BLaER1 treated with 17β-estradiol and CSF1 and Interleukin-3, amounts not matched to agents 10 nM and 100 nM (cell line): ENCODE measurements around the gene POGK.
"Not testable (repeated sequence)": the region's sequence is repeated elsewhere in the genome, so short reads cannot be mapped to it uniquely, and the experiment has no call there.

Experiments
- H3K27ac ChIP-seq, 11 experiments: shearing (Covaris generic); formaldehyde crosslinking; 2 replicates each; pipeline ENCODE4 v1.8.1; 2022
- H3K27me3 ChIP-seq, 11 experiments: shearing (Covaris generic); formaldehyde crosslinking; 2 replicates each; pipeline ENCODE4 v1.8.1; 2022
- H3K36me3 ChIP-seq, 11 experiments: shearing (Covaris generic); formaldehyde crosslinking; 2 replicates each; pipeline ENCODE4 v1.8.1; 2022
- H3K4me1 ChIP-seq, 10 experiments: shearing (Covaris generic); formaldehyde crosslinking; 2 replicates each; pipeline ENCODE4 v1.8.1; 2022
- H3K4me2 ChIP-seq, 11 experiments: shearing (Covaris generic); formaldehyde crosslinking; 2 replicates each; pipeline ENCODE4 v1.8.1; 2022
- H3K4me3 ChIP-seq, 10 experiments: shearing (Covaris generic); formaldehyde crosslinking; 2 replicates each; pipeline ENCODE4 v1.8.1; 2022
- H3K9ac ChIP-seq, 11 experiments: shearing (Covaris generic); formaldehyde crosslinking; 2 replicates each; pipeline ENCODE4 v1.8.1; 2022
- H3K9me3 ChIP-seq, 11 experiments: shearing (Covaris generic); formaldehyde crosslinking; replicated peaks in 1 of 11; 2 replicates each; pipeline ENCODE4 v1.8.1; 2022
- H4K20me1 ChIP-seq, 11 experiments: shearing (Covaris generic); formaldehyde crosslinking; 2 replicates each; pipeline ENCODE4 v1.8.1; 2022
- Cebpa-rat ChIP-seq, 11 experiments: shearing (Covaris generic); IDR thresholded peaks; 2 replicates each; pipeline ENCODE4 v1.8.1; 2022

Gene POGK

GRCh38 chr1:166838766-166839599 lies at the start of gene POGK:
Gene POGK (plus strand): TSS chr1:166839475. CDS start chr1:166840957, 1,482 bp downstream.
- no peak for TF ChIP-seq Cebpa-rat (IDR thresholded peaks at IDR 0.05)
- peak within 1 kb of the TSS; percentile 83 to 98 (median 95) for H3K4me2 ChIP-seq
- peaks cover 24 to 41% (median 30%) of the 10 kb centered on the region in 11 experiments; a peak in 20 of 22 replicates for H4K20me1 ChIP-seq
- peak within 1 kb of the TSS; percentile 71 to 95 (median 87) for H3K27ac ChIP-seq
- no peaks in the 10 kb centered on the region for H3K27me3 ChIP-seq
- peak within 1 kb of the TSS; percentile 80 to 95 (median 85) for H3K9ac ChIP-seq
- peaks cover 27 to 60% (median 37%) of the 10 kb centered on the region in 10 experiments for H3K4me1 ChIP-seq
- H3K36me3 ChIP-seq = peaks cover 31 to 37% (median 33%) of the 10 kb centered on the region in 11 experiments
- H3K4me3 ChIP-seq = peak within 1 kb of the TSS; percentile 70 to 86 (median 80)
- H3K9me3 ChIP-seq = peaks cover 0 to 4% (median 0%) of the 10 kb centered on the region in 11 experiments; a peak in 2 of 22 replicates

- no peak for TF ChIP-seq Cebpa-rat (IDR thresholded peaks at IDR 0.05)
These were observed 42.5 kb upstream of the POGK start for GRCh38 chr1:166796620-166797236.

GRCh38 chr1:166808952-166809351 lies 30.3 kb upstream of the POGK start:
- Histone ChIP-seq H3K4me3 (no peak overlapping the region), H3K4me2 (no peak overlapping the region), H3K9ac (no peak overlapping the region), H3K36me3 (no peaks in the 10 kb centered on the region), H3K27me3 (no peaks in the 10 kb centered on the region), H4K20me1 (no peaks in the 10 kb centered on the region), H3K27ac (no peak overlapping the region), H3K4me1 (peaks cover 0 to 15% (median 9%) of the 10 kb centered on the region in 10 experiments; a peak in 12 of 20 replicates), H3K9me3 (peaks cover 0 to 6% (median 0%) of the 10 kb centered on the region in 11 experiments; a peak in 4 of 22 replicates)
- no peak for TF ChIP-seq Cebpa-rat (IDR thresholded peaks at IDR 0.05)

More at GRCh38 chr1:166796620-166797236, 42.5 kb upstream of the POGK start:
- no peak overlapping the region for H3K4me3 ChIP-seq
- no peak overlapping the region for H3K4me2 ChIP-seq
- H3K9me3 ChIP-seq = peaks cover 0 to 5% (median 0%) of the 10 kb centered on the region in 11 experiments; a peak in 1 of 22 replicates
- H4K20me1 ChIP-seq = no peaks in the 10 kb centered on the region
- no peaks in the 10 kb centered on the region for H3K27me3 ChIP-seq
- H3K36me3 ChIP-seq = no peaks in the 10 kb centered on the region
- H3K9ac ChIP-seq = no peak overlapping the region
- H3K4me1 ChIP-seq = no peaks in the 10 kb centered on the region
- no peak overlapping the region for H3K27ac ChIP-seq

GRCh38 chr1:166811691-166812090 lies 27.6 kb upstream of the POGK start:
- no peak overlapping the region for H3K27ac ChIP-seq
- no peak overlapping the region for H3K4me2 ChIP-seq
- H4K20me1 ChIP-seq = no peaks in the 10 kb centered on the region
- H3K9me3 ChIP-seq = peaks cover 13 to 20% (median 16%) of the 10 kb centered on the region in 11 experiments
- TF ChIP-seq Cebpa-rat (IDR thresholded peaks at IDR 0.05) = no peak
- no peaks in the 10 kb centered on the region for H3K27me3 ChIP-seq
- no peaks in the 10 kb centered on the region for H3K36me3 ChIP-seq
- no peak overlapping the region for H3K4me3 ChIP-seq
- H3K9ac ChIP-seq = no peak overlapping the region
- H3K4me1 ChIP-seq = no peaks in the 10 kb centered on the region

GRCh38 chr1:166813508-166814223 lies 25.6 kb upstream of the POGK start:
- Histone ChIP-seq H3K4me3 (no peak overlapping the region), H3K9me3 (peaks cover 18 to 28% (median 23%) of the 10 kb centered on the region in 11 experiments), H3K4me2 (no peak overlapping the region), H3K9ac (no peak overlapping the region), H3K27ac (no peak overlapping the region), H4K20me1 (no peaks in the 10 kb centered on the region), H3K27me3 (no peaks in the 10 kb centered on the region), H3K36me3 (no peaks in the 10 kb centered on the region), H3K4me1 (no peaks in the 10 kb centered on the region)
- TF ChIP-seq Cebpa-rat (IDR thresholded peaks at IDR 0.05) = no peak

- no peaks in the 10 kb centered on the region for H3K27me3 ChIP-seq
- no peaks in the 10 kb centered on the region for H4K20me1 ChIP-seq
- no peaks in the 10 kb centered on the region for H3K4me1 ChIP-seq
- H3K9ac ChIP-seq = no peak overlapping the region
- H3K9me3 ChIP-seq = peaks cover 22 to 38% (median 29%) of the 10 kb centered on the region in 11 experiments
- no peak overlapping the region for H3K27ac ChIP-seq
- H3K4me2 ChIP-seq = no peak overlapping the region
- no peaks in the 10 kb centered on the region for H3K36me3 ChIP-seq
- TF ChIP-seq Cebpa-rat (IDR thresholded peaks at IDR 0.05) = no peak
- H3K4me3 ChIP-seq = no peak overlapping the region
These were observed 24.7 kb upstream of the POGK start for GRCh38 chr1:166814611-166815010.

- no peak overlapping the region for H3K27ac ChIP-seq
- peaks cover 45 to 69% (median 52%) of the 10 kb centered on the region in 11 experiments for H3K9me3 ChIP-seq
- no peak for TF ChIP-seq Cebpa-rat (IDR thresholded peaks at IDR 0.05)
- H3K4me1 ChIP-seq = no peaks in the 10 kb centered on the region
- H3K9ac ChIP-seq = no peak overlapping the region
- H3K4me3 ChIP-seq = no peak overlapping the region
- no peaks in the 10 kb centered on the region for H3K27me3 ChIP-seq
- no peaks in the 10 kb centered on the region for H3K36me3 ChIP-seq
- no peaks in the 10 kb centered on the region for H4K20me1 ChIP-seq
- no peak overlapping the region for H3K4me2 ChIP-seq
These were observed 19.3 kb upstream of the POGK start for GRCh38 chr1:166819974-166820373.

GRCh38 chr1:166822385-166822784 lies 16.9 kb upstream of the POGK start:
- H3K4me1 ChIP-seq = no peaks in the 10 kb centered on the region
- peaks cover 28 to 65% (median 43%) of the 10 kb centered on the region in 11 experiments for H3K9me3 ChIP-seq
- no peaks in the 10 kb centered on the region for H3K36me3 ChIP-seq
- no peaks in the 10 kb centered on the region for H4K20me1 ChIP-seq
- no peak overlapping the region for H3K4me3 ChIP-seq
- H3K27ac ChIP-seq = no peak overlapping the region
- H3K27me3 ChIP-seq = no peaks in the 10 kb centered on the region
- H3K4me2 ChIP-seq = no peak overlapping the region
- H3K9ac ChIP-seq = no peak overlapping the region
- no peak for TF ChIP-seq Cebpa-rat (IDR thresholded peaks at IDR 0.05)

- no peak overlapping the region for H3K4me3 ChIP-seq
- H3K36me3 ChIP-seq = no peaks in the 10 kb centered on the region
- no peak overlapping the region for H3K27ac ChIP-seq
- H3K27me3 ChIP-seq = no peaks in the 10 kb centered on the region
- H3K4me1 ChIP-seq = 0 out of 20 replicates have a peak, but pooled peaks cover 0 to 5% (median 0%) of the 10 kb centered on the region in 10 experiments
- H3K9ac ChIP-seq = no peak overlapping the region
- no peak overlapping the region for H3K4me2 ChIP-seq
- H4K20me1 ChIP-seq = no peaks in the 10 kb centered on the region
- TF ChIP-seq Cebpa-rat (IDR thresholded peaks at IDR 0.05) = no peak
- H3K9me3 ChIP-seq = peaks cover 54 to 77% (median 60%) of the 10 kb centered on the region in 11 experiments
These were observed 11.8 kb upstream of the POGK start for GRCh38 chr1:166827426-166827825.

- Histone ChIP-seq H3K4me3 (peak overlapping the region in 2 of 10 experiments; percentile 0 to 1; a peak in 1 of 20 replicates), H3K9me3 (peaks cover 53 to 69% (median 60%) of the 10 kb centered on the region in 11 experiments)
- not testable (repeated sequence) for H3K27me3 ChIP-seq, H3K4me1 ChIP-seq, H3K27ac ChIP-seq, H3K9ac ChIP-seq, H3K36me3 ChIP-seq, H3K4me2 ChIP-seq, H4K20me1 ChIP-seq
These were observed 9.5 kb upstream of the POGK start for GRCh38 chr1:166829762-166830161.
